Fibroblast of skin of abdomen (primary cell): ENCODE measurements around the gene RHOD.

Experiments
- DNase-seq: peaks from one replicate; pipeline ENCODE4 v3.0.0-alpha.2; 2013

Gene RHOD

GRCh38 chr11:67062526-67063373, 6.1 kb downstream of the RHOD start:
- DNase-seq, result no peak

DNA sequence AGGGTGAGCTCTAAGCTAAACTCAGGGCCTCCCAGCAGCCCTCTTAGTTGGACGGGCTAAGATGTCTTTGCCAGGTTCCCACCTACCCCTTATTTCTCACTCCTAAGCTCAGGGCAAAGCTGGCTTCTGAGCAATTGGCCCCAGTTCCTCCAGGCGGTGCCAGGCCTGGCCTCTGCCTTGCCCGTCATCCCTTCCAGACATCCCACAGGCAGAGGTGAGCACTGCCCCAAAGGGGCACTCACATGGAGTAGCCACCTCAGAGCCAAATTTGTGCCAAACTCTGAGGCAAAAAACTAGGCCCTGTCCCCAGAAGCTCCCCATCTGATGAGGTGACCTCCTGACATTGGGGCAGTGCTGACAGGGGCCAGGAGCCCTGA, 9.7 kb downstream of the RHOD start:
- no peak for DNase-seq

GRCh38 chr11:67071420-67072284, 15.0 kb downstream of the RHOD start:
- peak; percentile 39 for DNase-seq

GRCh38 chr11:67072295-67072694, 15.6 kb downstream of the RHOD start:
- no peak for DNase-seq

- no peak for DNase-seq
Observed at GRCh38 chr11:67073908-67074307, 17.3 kb downstream of the RHOD start.

DNA sequence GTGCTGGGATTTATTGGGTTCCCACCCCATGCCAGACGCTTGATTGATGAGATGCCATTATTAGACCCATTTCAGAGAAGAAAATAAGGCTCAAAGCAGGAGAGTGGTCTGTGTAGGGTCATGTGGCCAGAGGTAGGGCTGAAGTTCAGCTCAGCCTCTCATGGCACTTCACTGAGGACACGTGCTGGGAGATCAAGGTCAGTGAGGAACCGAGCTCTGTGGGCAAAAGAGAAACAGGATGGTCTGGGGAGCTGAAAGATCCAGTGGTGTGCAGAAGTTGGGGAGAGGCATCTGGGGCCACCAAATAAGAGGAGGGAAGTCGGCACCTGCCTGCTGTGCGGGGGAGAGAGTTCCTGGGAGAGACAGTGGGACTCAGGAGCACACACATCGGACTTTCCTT, 19.6 kb downstream of the RHOD start:
- no peak for DNase-seq

DNA sequence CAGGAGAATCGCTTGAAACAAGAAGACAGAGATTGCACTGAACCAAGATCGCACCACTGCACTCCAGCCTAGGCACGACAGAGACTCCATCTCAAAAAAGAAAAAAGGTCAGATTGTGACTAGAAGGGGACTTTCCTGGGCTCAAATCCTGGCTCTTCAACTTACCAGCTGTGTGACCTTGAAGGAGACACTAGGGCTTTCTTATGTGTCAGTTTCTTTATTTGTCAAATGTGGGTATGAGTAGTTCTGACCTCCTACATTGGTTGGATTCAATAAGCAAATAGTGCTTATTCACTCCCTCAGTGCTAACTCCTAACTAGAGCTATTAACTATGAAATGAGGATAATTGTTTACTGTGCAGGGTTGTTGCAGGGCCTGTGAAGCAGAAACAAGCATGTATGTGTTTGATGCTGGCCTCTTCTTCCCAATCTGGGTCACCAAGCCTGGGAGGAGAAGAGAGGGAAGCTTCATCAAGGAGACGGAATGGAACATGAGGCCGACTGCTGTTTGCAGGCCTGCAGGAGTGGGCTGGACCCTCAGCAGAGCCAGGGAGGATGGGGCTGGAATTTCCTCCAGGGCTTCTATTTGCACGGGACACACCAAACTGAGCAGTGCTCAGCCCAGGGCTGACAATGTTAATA, 22.5 kb downstream of the RHOD start:
- DNase-seq, result no peak

- no peak for DNase-seq
Observed at GRCh38 chr11:67082071-67082791, 25.6 kb downstream of the RHOD start.

GRCh38 chr11:67083786-67084366, 27.2 kb downstream of the RHOD start:
- DNase-seq, result no peak

GRCh38 chr11:67085617-67086016, 29.0 kb downstream of the RHOD start:
- DNase-seq, result no peak

- DNase-seq, result no peak
Observed at GRCh38 chr11:67090717-67091116, 34.1 kb downstream of the RHOD start.

GRCh38 chr11:67095214-67095507, 38.5 kb downstream of the RHOD start:
- DNase-seq, result no peak

DNA sequence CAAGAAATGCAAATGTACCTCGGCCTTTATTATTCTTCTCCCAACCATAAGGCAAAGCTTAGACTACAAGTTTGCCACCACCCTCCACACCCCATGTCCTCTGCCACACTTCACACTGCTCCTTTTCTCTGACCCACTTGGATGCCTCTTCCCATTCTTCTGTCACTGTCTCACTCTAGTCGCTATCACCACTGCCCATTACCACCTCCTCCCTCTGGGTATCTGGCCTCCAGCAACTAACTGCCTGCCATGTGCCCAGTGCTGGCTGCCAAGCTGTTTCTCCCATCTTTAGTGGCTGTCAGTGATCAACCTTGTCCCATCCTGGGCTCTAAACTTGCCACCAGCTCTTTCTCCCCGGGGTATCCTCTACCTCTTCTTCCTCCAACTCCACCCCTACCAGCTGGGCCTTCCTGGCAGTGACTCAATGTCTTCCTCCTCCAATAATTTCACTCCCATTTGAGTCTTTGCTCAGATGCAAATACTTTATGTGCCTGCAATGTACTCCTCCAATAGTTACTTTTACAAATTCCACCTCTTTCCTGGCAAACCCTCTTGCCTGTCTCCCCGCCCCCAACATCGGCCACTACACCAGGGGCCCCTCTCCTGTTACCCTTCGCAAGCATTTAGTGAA, 42.3 kb downstream of the RHOD start:
- DNase-seq, result no peak

- no peak for DNase-seq
Observed at GRCh38 chr11:67099831-67100324, 43.2 kb downstream of the RHOD start.

DNA sequence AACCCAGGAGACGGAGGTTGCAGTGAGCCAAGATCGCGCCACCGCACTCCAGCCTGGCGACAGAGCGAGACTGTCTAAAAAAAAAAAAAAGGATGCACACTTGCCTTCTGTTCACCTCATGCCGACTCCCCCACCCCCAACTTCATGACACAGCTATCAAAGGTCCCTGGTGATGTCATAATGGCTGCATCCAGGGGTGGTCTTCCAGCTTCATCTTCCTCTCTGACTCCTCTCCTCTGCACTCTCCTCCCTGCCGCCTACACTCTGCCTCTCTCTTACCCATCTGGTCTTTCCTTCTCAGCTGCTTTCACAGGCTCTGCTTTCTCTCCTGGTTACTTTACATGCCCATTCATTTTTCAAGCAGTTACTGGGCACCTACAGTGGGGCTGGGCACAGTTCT, 46.0 kb downstream of the RHOD start:
- no peak for DNase-seq

DNA sequence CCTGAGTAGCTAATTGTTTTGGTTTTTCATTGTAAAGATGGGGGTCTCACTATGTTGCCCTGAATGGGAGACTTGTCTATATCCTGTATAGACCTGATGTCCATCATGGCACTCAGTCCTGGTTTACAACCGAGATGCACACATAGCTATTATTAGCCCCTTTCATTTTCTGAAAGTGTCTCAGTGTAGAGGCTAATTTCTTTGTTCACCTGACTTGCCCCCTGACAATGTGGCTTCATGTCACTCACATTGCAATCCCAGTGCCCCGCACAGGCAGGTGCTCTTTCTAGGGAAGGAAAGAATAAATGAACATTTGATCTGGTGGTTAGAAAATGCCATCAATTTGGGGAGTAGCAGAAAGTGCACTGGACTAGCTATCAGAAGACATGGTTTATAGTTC, 49.3 kb downstream of the RHOD start:
- no peak for DNase-seq

DNA sequence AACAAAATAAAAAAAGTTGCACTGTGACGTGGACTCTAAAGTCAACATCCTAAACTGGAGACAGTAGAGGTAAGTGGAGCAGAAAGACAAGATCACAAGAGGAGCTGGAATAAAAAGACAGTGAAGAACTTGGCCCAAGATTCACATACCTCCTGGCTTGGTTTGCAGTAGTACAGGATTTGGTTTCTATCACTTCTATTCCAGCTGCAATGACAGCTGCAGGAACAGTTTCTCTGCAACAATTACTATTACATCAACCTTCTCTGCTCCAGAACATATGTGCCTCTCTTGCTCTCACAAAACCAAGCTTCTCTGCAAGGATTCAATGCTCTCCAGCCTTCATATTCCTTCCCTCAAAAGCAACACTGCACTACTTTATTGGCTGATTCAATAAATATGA, 54.6 kb downstream of the RHOD start:
- DNase-seq, result peak; percentile 27

DNA sequence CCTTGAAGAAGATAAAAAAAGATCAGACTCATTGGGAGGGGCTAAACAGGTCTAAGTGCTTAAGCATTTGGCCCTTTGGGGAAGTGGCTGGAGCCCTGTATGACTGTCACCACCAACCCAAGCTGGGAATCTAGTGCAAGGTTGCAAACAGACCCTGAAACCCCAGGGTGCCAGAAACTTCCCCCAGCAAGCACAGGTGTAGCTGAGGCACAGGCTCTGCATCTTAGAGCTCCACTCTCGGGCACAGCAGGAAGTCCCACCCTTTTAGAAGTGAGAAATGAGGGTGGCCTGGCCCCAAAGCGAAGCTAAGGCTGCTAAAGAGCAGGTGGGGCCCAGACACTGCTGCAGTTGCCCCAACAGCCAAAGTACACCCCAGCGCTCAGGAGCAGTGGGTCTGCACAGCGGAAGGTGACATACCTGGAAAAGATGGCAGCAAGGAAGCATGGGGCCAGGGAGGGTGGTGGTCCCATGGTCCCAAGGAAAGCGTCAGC, 56.6 kb downstream of the RHOD start:
- no peak for DNase-seq

DNA sequence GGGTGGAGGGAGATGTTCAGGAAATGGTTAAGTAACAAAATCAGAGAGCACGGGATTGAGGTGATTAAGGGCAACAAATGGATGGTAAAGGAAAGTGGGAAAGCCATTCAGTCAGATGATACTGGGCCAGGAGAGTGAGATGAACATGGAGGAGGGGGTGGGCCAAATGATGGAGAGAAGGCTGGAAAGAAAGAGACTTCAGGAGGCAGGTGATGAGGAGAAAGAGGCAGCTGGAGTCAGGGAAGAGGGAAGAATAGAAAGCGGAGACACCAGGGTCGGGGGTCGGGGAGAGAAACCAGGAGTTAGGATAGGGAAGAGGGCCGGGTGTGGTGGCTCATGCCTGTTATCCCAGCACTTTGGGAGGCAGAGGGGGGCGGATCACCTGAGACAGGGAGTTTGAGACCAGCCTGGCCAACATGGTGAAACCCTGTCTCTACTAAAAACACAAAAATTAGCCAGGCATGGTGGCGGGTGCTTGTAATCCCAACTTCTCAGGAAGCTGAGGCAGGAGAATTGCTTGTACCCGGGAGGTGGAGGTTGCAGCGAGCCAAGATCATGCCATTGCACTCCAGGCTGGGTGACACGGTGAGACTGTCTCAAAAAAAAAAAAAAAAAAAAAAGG, 57.7 kb downstream of the RHOD start:
- DNase-seq, result no peak

DNA sequence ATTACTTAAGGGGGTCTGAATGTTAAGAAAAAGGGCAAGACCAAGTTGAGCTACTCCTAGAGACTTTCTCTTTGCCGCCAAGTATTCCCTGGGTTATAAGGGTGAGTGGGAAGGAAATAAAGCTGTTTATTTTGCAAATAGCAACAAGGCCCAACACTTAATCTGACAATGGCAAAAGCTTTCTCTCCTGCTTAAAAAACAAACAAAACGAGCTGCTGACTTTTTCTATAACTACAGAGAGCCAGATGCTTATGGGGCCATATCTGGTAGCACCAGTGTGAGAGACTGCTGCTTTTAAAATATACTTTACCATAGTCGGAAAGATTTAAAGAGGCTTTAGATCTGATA, 60.1 kb downstream of the RHOD start:
- DNase-seq, result no peak

DNA sequence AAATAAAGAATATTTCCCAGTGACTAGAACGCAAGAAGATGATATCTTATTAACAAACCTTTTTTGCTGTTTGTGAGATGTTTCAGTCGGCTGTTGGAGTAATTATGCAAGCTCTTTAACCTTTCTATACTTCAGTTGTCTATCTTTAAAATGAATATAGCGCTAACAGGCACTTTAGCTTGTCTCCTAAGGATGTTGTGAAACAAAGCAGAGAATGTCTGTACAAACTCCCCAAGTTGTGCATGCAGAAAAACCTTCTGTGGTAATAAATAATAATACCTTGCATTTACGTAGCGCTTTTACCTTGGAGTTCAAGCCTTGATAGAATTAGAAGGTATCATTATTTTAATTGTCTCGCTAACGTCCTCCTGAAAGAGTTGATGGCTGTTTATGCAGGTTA, 60.5 kb downstream of the RHOD start:
- DNase-seq, result no peak
